SK-N-SH (cell line): Measurements from ENCODE around the gene PPT2. TPM values are rescaled to one million over a fixed set of nuclear protein-coding genes. Genes with fewer than 3 reads are reported as not detected.

Experiments
- CTCF ChIA-PET: fragments of 300-600, 350-600 bp; formaldehyde crosslinking; extraction: SDS; loops from one replicate; lab custom pipeline; 2021; lab: Yijun Ruan, JAX
- POLR2A ChIA-PET: fragments of 350-600 bp; sonication (Branson Sonifier 250); formaldehyde crosslinking; extraction: SDS; loops from one replicate; lab custom pipeline; 2020; ENCODE audit warnings: antibody characterized with exemption, inconsistent platforms; lab: Yijun Ruan, JAX
- DNase-seq: peaks from one replicate; pipeline ENCODE4 v3.0.0; 2012
- H2AFZ ChIP-seq: fragments of 200-600 bp; sonication (generic); 2 replicates; pipeline ENCODE4 v1.8.1; 2016; ENCODE audit warnings: antibody characterized with exemption, mild to moderate bottlenecking, low read depth
- H3F3A ChIP-seq: fragments of 200-600 bp; sonication (generic); replicated peaks from 2 replicates; pipeline ENCODE3; 2016; ENCODE audit warnings: antibody characterized with exemption, mild to moderate bottlenecking; ENCODE audit not compliant: insufficient read depth
- H3K27ac ChIP-seq, 2 experiments: fragments of 200-500 bp in 1 of 2; fragments of 200-600 bp in 1 of 2; sonication (Bioruptor generic) in 1 of 2; sonication (generic), shearing (Covaris generic) in 1 of 2; 2 replicates each; pipeline versions ENCODE4 v1.5.1 to v1.6.1; 2014 to 2016; ENCODE audit warnings: low read depth in 2 of 2, inconsistent platforms in 1 of 2, low read length in 1 of 2, mild to moderate bottlenecking in 1 of 2, mixed read lengths in 1 of 2
- H3K27me3 ChIP-seq: fragments of 200-600 bp; sonication (generic), shearing (Covaris generic); 2 replicates; pipeline ENCODE4 v1.6.1; 2016; ENCODE audit warnings: mixed run types; ENCODE audit not compliant: insufficient read depth
- H3K36me3 ChIP-seq, 2 experiments: fragments of 200-500 bp in 1 of 2; fragments of 200-600 bp in 1 of 2; sonication (Bioruptor generic) in 1 of 2; sonication (generic) in 1 of 2; replicated peaks in 1 of 2; 2 replicates each; pipeline versions ENCODE3 to v1.5.1; 2014 to 2016; ENCODE audit warnings: low read length in 1 of 2, mild to moderate bottlenecking in 1 of 2; ENCODE audit not compliant: insufficient read depth in 2 of 2, control insufficient read depth in 1 of 2
- H3K4me1 ChIP-seq, 2 experiments: fragments of 200-500 bp in 1 of 2; fragments of 200-600 bp in 1 of 2; sonication (Bioruptor generic) in 1 of 2; sonication (generic), shearing (Covaris generic) in 1 of 2; 2 replicates each; pipeline versions ENCODE4 v1.5.1 to v1.6.1; 2014 to 2016; ENCODE audit warnings: low read depth in 1 of 2, low read length in 1 of 2, mixed run types in 1 of 2; ENCODE audit not compliant: insufficient read depth in 2 of 2, control insufficient read depth in 1 of 2
- H3K4me2 ChIP-seq: fragments of 200-600 bp; sonication (generic), shearing (Covaris generic); 2 replicates; pipeline ENCODE4 v1.6.1; 2017; ENCODE audit warnings: mixed run types
- H3K4me3 ChIP-seq, 2 experiments: fragments of 200-500 bp in 1 of 2; fragments of 200-600 bp in 1 of 2; sonication (Bioruptor generic) in 1 of 2; sonication (generic), shearing (Covaris generic) in 1 of 2; 2 replicates each; pipeline versions ENCODE4 v1.5.1 to v1.8.1; 2014 to 2016; ENCODE audit warnings: low read depth in 2 of 2, inconsistent platforms in 1 of 2, low read length in 1 of 2, mild to moderate bottlenecking in 1 of 2, mixed read lengths in 1 of 2, moderate library complexity in 1 of 2
- H3K79me2 ChIP-seq: fragments of 200-600 bp; sonication (generic); 2 replicates; pipeline ENCODE4 v1.8.1; 2017; ENCODE audit warnings: mild to moderate bottlenecking; ENCODE audit not compliant: insufficient read depth
- H3K9ac ChIP-seq: fragments of 200-600 bp; sonication (generic); 2 replicates; pipeline ENCODE4 v1.6.1; 2017; ENCODE audit warnings: mixed run types
- H3K9me2 ChIP-seq: fragments of 200-600 bp; sonication (generic); 2 replicates; pipeline ENCODE4 v1.6.1; 2017; ENCODE audit warnings: mixed run types
- H3K9me3 ChIP-seq: fragments of 200-600 bp; sonication (generic); 2 replicates; pipeline ENCODE4 v1.6.1; 2017; ENCODE audit warnings: mixed run types, mild to moderate bottlenecking, moderate library complexity
- H4K20me1 ChIP-seq: fragments of 200-600 bp; sonication (generic); 2 replicates; pipeline ENCODE4 v1.6.1; 2017; ENCODE audit warnings: mild to moderate bottlenecking, mixed run types; ENCODE audit not compliant: insufficient read depth
- CHD2 ChIP-seq: fragments of 150-350 bp; IDR thresholded peaks from 2 replicates; pipeline ENCODE4 v1.6.1; 2018; ENCODE audit warnings: low read length; ENCODE audit not compliant: partially characterized antibody
- EP300 ChIP-seq, 2 experiments: IDR thresholded peaks; 2 replicates each; pipeline versions ENCODE4 v1.4.0 to v1.6.1; 2012; ENCODE audit warnings: borderline replicate concordance in 1 of 2, low read depth in 1 of 2, low read length in 1 of 2
- FOXJ3 ChIP-seq: sonication (generic); formaldehyde crosslinking; IDR thresholded peaks from 2 replicates; pipeline ENCODE4 v1.5.1; 2020; ENCODE audit warnings: mild to moderate bottlenecking, missing genetic modification reagents
- FOXM1 ChIP-seq: IDR thresholded peaks from 2 replicates; pipeline ENCODE4 v1.4.0; 2012; ENCODE audit warnings: low read depth, mild to moderate bottlenecking
- GABPA ChIP-seq: IDR thresholded peaks from 2 replicates; pipeline ENCODE4 v1.4.0; 2012; ENCODE audit warnings: low read depth, mild to moderate bottlenecking
- JUND ChIP-seq: IDR thresholded peaks from 2 replicates; pipeline ENCODE4 v1.4.0; 2012
- MAX ChIP-seq: IDR thresholded peaks from 2 replicates; pipeline ENCODE4 v1.4.0; 2012; ENCODE audit warnings: low read depth
- NRF1 ChIP-seq: IDR thresholded peaks from 2 replicates; pipeline ENCODE4 v1.6.1; 2012; ENCODE audit warnings: low read depth, mild to moderate bottlenecking, low read length
- RAD21 ChIP-seq: IDR thresholded peaks from 2 replicates; pipeline ENCODE4 v1.6.1; 2012; ENCODE audit warnings: mild to moderate bottlenecking, low read length
- RCOR1 ChIP-seq: fragments of 150-350 bp; IDR thresholded peaks from 2 replicates; pipeline ENCODE4 v1.6.1; 2017; ENCODE audit warnings: antibody characterized with exemption, low read length
- RFX5 ChIP-seq: IDR thresholded peaks from 2 replicates; pipeline ENCODE4 v1.6.1; 2012; ENCODE audit warnings: mild to moderate bottlenecking, improper control_type of control experiment, low read length
- SIN3A ChIP-seq: IDR thresholded peaks from 2 replicates; pipeline ENCODE4 v1.6.1; 2012; ENCODE audit warnings: low read depth, mild to moderate bottlenecking, low read length, moderate library complexity, borderline replicate concordance
- SMC3 ChIP-seq: IDR thresholded peaks from 2 replicates; pipeline ENCODE4 v1.6.1; 2012; ENCODE audit warnings: low read depth, low read length, improper control_type of control experiment
- TEAD4 ChIP-seq: IDR thresholded peaks from 2 replicates; pipeline ENCODE4 v1.4.0; 2012; ENCODE audit warnings: mild to moderate bottlenecking, borderline replicate concordance; ENCODE audit not compliant: insufficient read depth
- USF1 ChIP-seq: IDR thresholded peaks from 2 replicates; pipeline ENCODE4 v1.4.0; 2012; ENCODE audit warnings: low read depth, borderline replicate concordance
- ZBTB33 ChIP-seq: IDR thresholded peaks from 2 replicates; pipeline ENCODE4 v1.4.0; 2012; ENCODE audit warnings: low read depth, borderline replicate concordance
- WGBS: methylation state at CpG from one replicate; pipeline ENCODE4 v1.1.6; 2017; ENCODE audit warnings: low lambda C conversion rate; 5-methylcytosine and 5-hydroxymethylcytosine counted together
- polyA plus RNA-seq, 3 experiments: library from polyadenylated mRNA; depleted of rRNA; stranded (reverse); fragments of >200 nt; gene quantifications; 2 replicates each; pipeline ENCODE4 v1.2.3, GENCODE V29; 2012

Gene PPT2
- polyA plus RNA-seq, 1 of the 3 experiments (the other 2 are of a cell fraction), result 32.7 TPM

GRCh38 chr6:32114796-32115195, 39.1 kb upstream of the PPT2 start (continued):
- no peak for TF ChIP-seq SMC3
- TF ChIP-seq FOXJ3 (CRISPR knock-in tag), result no peak
- TF ChIP-seq SIN3A, result peak; percentile 48; the same call in 1 of the 2 replicates
- peak; percentile 56; the same call in 1 of the 2 replicates for TF ChIP-seq MAX
- TF ChIP-seq ZBTB33, result no peak
- TF ChIP-seq USF1, result no peak

GRCh38 chr6:32115623-32116022, 38.3 kb upstream of the PPT2 start:
- 92% methylated on average over 6 of the region's 6 CpGs for WGBS
- POLR2A ChIA-PET, result no interaction called here
- H3K27ac ChIP-seq, result peak overlapping the region in 1 of 2 experiments; percentile 83; a peak in 2 of 4 replicates
- no peaks in the 10 kb centered on the region for H3K79me2 ChIP-seq
- H3K9me3 ChIP-seq, result no peaks in the 10 kb centered on the region
- no peak overlapping the region for H2AFZ ChIP-seq
- CTCF ChIA-PET, result interaction anchor here (0.6 to 4.1 kb wide), 3 partner anchors 14 to 894 kb away, joined by 3 to 43 read pairs (median 5); partner anchors contain the start of genes ATF6B and FKBPL
- H3K4me2 ChIP-seq, result no peak overlapping the region
- H4K20me1 ChIP-seq, result no peaks in the 10 kb centered on the region
- DNase-seq, result no peak
- no peak for TF ChIP-seq CHD2
- TF ChIP-seq EP300 (IDR thresholded peaks at IDR 0.05; ENCODE audit: borderline replicate concordance in 1 of 2, low read depth in 1 of 2, low read length in 1 of 2), result no peak
- no peak for TF ChIP-seq TEAD4
- no peak for TF ChIP-seq ZBTB33
- TF ChIP-seq RAD21, result no peak
- no peak for TF ChIP-seq JUND
- no peak for TF ChIP-seq GABPA
- TF ChIP-seq RFX5, result no peak
- no peak for TF ChIP-seq RCOR1
- no peak for TF ChIP-seq FOXM1
- TF ChIP-seq SMC3, result no peak
- TF ChIP-seq NRF1, result no peak
- no peaks in the 10 kb centered on the region for H3K9me2 ChIP-seq
- peaks cover 12 to 22% of the 10 kb centered on the region in 2 experiments for H3K36me3 ChIP-seq
- H3K4me1 ChIP-seq, result peaks cover 3 to 9% of the 10 kb centered on the region in 2 experiments; a peak in 1 of 4 replicates
- peaks cover 45% of the 10 kb centered on the region for H3F3A ChIP-seq
- H3K9ac ChIP-seq, result no peak overlapping the region; the same call in 1 of the 2 replicates
- H3K4me3 ChIP-seq, result no peak overlapping the region
- H3K27me3 ChIP-seq, result no peaks in the 10 kb centered on the region
